Measurements from ENCODE around the gene NSUN5.

DNA sequence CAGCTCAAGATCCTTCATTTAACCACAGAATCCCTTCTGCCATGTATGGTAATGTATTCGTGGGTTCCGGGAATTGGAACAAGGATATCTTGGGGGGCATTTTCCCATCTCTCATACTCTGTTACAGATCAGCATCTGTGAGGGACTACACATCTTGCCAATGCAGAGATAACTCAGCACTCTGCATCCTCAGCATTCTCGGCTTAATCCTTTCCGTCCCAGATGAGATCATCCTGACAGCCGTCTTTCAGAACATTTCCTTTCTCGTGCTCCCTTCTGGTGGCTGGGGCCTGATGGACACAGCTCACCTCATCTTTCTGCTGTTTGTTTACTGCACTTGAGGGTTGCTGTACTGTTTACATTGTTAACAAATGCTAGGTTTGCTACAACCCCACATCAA is 44.6 kb upstream of the NSUN5 start:
- TF ChIP-seq, protein P1, sequence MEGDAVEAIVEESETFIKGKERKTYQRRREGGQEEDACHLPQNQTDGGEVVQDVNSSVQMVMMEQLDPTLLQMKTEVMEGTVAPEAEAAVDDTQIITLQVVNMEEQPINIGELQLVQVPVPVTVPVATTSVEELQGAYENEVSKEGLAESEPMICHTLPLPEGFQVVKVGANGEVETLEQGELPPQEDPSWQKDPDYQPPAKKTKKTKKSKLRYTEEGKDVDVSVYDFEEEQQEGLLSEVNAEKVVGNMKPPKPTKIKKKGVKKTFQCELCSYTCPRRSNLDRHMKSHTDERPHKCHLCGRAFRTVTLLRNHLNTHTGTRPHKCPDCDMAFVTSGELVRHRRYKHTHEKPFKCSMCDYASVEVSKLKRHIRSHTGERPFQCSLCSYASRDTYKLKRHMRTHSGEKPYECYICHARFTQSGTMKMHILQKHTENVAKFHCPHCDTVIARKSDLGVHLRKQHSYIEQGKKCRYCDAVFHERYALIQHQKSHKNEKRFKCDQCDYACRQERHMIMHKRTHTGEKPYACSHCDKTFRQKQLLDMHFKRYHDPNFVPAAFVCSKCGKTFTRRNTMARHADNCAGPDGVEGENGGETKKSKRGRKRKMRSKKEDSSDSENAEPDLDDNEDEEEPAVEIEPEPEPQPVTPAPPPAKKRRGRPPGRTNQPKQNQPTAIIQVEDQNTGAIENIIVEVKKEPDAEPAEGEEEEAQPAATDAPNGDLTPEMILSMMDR (optimal IDR thresholded peaks at IDR 0.05 in 1 of 3, IDR thresholded peaks at IDR 0.05 in 1 of 3, conservative IDR thresholded peaks at IDR 0.05 in 1 of 3; ENCODE audit: extremely low read depth in 1 of 3, insufficient read depth in 2 of 3, low read length in 3 of 3): no peak
- no peak for TF ChIP-seq EZH2 (IDR thresholded peaks at IDR 0.05; ENCODE audit: low read length)
